Esophagus squamous epithelium (tissue), 5 donors: ENCODE data around the gene PPP2R5B. TPM values are rescaled to one million over a fixed set of nuclear protein-coding genes. Genes with fewer than 3 reads are reported as not detected.

Experiments used
- DNase-seq: peaks from one replicate; lab custom pipeline; 2025; lab: John Stamatoyannopoulos, UW
- H3K27ac ChIP-seq, 4 donors: fragments of 200-600 bp; sonication (generic); one replicate each; pipeline ENCODE4 v1.5.1; 2016 to 2019; ENCODE audit warnings: mild to moderate bottlenecking in 1 of 4
- H3K27me3 ChIP-seq, 4 donors: fragments of 200-600 bp; sonication (generic); 1 replicate in 3 of 4; 2 replicates in 1 of 4; pipeline versions ENCODE4 v1.5.1 to v1.6.0; 2017 to 2021; ENCODE audit warnings: antibody characterized with exemption in 1 of 4
- H3K36me3 ChIP-seq, 3 donors: fragments of 200-600 bp; sonication (generic); one replicate each; pipeline ENCODE4 v1.5.1; 2016 to 2019
- H3K4me1 ChIP-seq, 3 donors: fragments of 200-600 bp; sonication (generic); one replicate each; pipeline ENCODE4 v1.5.1; 2017 to 2019
- H3K4me3 ChIP-seq, 4 donors: fragments of 200-600 bp; sonication (generic); 1 replicate in 3 of 4; 2 replicates in 1 of 4; pipeline ENCODE4 v1.5.1; 2016 to 2019; ENCODE audit warnings: mild to moderate bottlenecking in 2 of 4, moderate library complexity in 1 of 4
- H3K9me3 ChIP-seq, 3 donors: fragments of 200-600 bp; sonication (generic); one replicate each; pipeline ENCODE4 v1.5.1; 2016 to 2019
- POLR2A ChIP-seq, 4 donors: fragments of 450-650 bp; IDR thresholded peaks; one replicate each; pipeline ENCODE4 v1.6.1; 2017; ENCODE audit warnings: antibody characterized with exemption in 4 of 4, mild to moderate bottlenecking in 4 of 4, moderate library complexity in 3 of 4
- WGBS, 2 donors: methylation state at CpG; one replicate each; pipeline ENCODE4 v1.1.5; 2018; 5-methylcytosine and 5-hydroxymethylcytosine counted together
- intact Hi-C: fragments of 100-400 bp; cut with DNase I; formaldehyde crosslinking; loops from one replicate; pipeline ENCODE4 v1.15.0; 2022
- total RNA-seq, 4 donors: library from RNA; depleted of rRNA; stranded (reverse); fragments of >200 nt; gene quantifications; one replicate each; pipeline ENCODE4 v1.1.0, GENCODE V29; 2016
- TF ChIP-seq, protein P1 (sequence below), 6 experiments: fragments of 450-650 bp in 4 of 6; fragments of 200-600 bp in 2 of 6; sonication (generic) in 2 of 6; IDR thresholded peaks; one replicate each; pipeline ENCODE4 v1.5.1; 2016 to 2019; ENCODE audit warnings: antibody characterized with exemption in 6 of 6, mild to moderate bottlenecking in 4 of 6, moderate library complexity in 4 of 6
- donor health status: DM: yes; HTN: yes; CAD: no.

PPP2R5B gene
- total RNA-seq, 4 donors from 2014 or later: 7.7 to 10.5 (median 8.6) TPM

DNA sequence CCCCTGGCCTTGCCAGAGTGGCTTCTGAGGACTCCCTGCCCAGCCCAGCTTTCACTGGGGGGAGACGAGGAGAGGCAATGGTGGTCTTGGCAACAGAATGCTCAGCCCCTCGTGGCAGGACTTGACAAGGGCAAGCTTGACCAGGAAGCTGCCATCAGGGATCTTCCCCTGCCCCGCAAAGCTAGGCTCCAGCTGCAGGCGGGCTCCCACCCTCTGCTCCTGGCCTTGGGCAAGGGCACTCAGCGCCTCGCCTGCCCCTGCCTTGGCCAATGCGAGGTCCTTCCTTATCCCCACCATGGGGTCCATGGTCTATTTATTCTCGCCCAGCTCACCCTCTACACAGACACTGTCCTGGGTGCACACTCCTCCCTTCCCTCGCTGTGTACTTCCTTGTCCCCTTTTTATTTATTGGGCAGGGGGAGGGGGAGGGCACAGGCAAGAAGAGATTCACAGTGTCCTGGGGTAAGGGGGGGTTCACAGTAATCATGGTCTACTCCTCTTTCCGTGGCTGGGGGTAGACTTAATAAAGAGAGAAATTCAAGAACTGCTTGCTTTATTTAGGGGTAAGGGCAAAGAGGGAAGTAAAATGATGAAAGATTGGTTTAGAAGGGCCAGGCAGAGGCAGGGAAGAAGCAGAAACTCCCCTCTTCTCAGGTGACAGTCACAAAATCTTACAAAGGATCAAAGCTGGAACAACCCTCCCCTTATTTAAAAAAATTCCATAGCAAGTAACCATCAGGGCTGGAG is 9.6 kb downstream of the PPP2R5B start:
- no peak overlapping the region for H3K4me3 ChIP-seq
- no peak for DNase-seq
- intact Hi-C loops: no loop called here
- no peaks in the 10 kb centered on the region for H3K9me3 ChIP-seq
- H3K36me3 ChIP-seq: peaks cover 19 to 61% (median 24%) of the 10 kb centered on the region in 3 donors
- no peak overlapping the region for H3K27ac ChIP-seq
- TF ChIP-seq POLR2A (IDR thresholded peaks at IDR 0.05): no peak
- TF ChIP-seq, protein P1, sequence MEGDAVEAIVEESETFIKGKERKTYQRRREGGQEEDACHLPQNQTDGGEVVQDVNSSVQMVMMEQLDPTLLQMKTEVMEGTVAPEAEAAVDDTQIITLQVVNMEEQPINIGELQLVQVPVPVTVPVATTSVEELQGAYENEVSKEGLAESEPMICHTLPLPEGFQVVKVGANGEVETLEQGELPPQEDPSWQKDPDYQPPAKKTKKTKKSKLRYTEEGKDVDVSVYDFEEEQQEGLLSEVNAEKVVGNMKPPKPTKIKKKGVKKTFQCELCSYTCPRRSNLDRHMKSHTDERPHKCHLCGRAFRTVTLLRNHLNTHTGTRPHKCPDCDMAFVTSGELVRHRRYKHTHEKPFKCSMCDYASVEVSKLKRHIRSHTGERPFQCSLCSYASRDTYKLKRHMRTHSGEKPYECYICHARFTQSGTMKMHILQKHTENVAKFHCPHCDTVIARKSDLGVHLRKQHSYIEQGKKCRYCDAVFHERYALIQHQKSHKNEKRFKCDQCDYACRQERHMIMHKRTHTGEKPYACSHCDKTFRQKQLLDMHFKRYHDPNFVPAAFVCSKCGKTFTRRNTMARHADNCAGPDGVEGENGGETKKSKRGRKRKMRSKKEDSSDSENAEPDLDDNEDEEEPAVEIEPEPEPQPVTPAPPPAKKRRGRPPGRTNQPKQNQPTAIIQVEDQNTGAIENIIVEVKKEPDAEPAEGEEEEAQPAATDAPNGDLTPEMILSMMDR (IDR thresholded peaks at IDR 0.05): no peak
- peaks cover 0 to 10% (median 0%) of the 10 kb centered on the region in 3 donors for H3K4me1 ChIP-seq
- no peaks in the 10 kb centered on the region for H3K27me3 ChIP-seq
- 82 to 94% methylated on average over 4 to 10 of the region's 10 CpGs for WGBS, 2 donors

DNA sequence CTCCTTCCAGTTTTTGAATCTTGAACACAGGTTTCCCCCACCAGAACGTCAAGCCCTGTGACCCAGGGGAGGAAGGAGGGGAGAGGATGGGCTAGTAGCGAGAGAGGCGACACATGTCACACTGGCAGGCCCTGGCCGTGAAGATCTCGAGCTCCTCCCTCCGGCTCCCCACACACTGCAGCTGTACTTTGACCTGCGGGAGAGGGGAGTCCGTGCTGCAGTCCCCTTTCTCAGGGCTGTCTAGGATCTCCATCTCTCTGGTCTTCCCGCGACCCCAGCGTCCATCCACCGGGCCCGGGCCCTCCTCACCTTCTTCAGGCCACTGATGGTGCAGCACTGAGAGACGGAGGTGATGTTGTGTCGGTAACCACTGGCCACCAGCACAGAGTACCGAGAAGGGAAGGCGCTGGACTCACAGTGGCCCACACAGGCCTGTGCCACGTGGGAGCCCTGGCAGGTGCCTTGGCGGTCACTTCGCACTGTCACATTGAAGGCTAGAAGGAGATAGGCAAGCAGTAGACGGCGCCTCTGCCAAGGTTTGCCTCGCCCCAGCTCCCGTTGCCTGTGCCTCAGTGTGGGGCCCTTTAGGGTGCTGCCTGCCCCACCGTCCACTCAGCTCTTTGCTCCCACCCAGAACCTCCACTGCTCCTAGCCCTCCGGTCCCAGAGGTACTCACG is 10.3 kb downstream of the PPP2R5B start:
- no peaks in the 10 kb centered on the region for H3K9me3 ChIP-seq
- peaks cover 0 to 10% (median 0%) of the 10 kb centered on the region in 3 donors for H3K4me1 ChIP-seq
- no peak for TF ChIP-seq POLR2A (IDR thresholded peaks at IDR 0.05)
- TF ChIP-seq, protein P1 (IDR thresholded peaks at IDR 0.05): no peak
- no peak for DNase-seq
- peaks cover 19 to 54% (median 24%) of the 10 kb centered on the region in 3 donors for H3K36me3 ChIP-seq
- intact Hi-C loops: no loop called here
- H3K27me3 ChIP-seq: no peaks in the 10 kb centered on the region
- no peak overlapping the region for H3K4me3 ChIP-seq
- H3K27ac ChIP-seq: no peak overlapping the region
- WGBS, 2 donors: 75 to 82% methylated on average over 17 to 20 of the region's 27 CpGs

DNA sequence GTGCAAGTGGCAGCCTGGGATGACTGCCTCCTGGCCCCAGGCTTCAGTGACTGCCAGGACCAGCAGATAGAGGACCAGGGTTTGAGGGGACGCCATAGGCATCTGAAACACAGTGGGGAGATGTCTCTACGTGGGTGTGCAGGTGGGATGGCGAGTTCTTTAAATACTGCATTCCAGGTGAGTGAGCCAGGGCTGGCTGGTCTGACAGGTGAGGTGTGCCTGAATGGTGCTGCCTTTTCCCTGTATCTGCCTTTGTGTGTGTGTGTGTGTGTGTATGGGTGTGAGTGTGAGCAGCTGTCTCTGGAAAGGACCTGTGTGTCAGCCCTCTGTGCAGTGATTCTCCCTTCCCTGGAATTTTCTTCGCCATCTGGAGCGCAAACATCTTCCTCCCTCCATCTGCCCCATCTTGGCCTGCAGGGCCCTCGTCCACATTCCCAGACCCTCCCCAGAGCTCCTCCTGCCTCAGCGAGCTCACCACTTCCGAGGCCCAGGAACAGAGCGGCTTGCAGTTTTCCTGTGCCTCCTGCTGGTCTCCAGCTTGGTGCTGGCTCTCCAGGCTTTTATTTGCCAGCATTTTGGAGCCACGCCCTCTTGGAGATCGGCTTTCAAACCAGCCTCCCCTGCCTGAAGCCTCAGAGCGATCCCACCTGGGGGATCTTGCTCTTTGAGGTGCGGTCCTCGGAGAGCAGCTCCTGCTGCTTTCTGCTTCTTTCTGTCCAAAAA is 11.0 kb downstream of the PPP2R5B start, which contains the start of gene GPHA2:
GPHA2 (minus strand) TSS at position 535 of the 723 bp plus-strand sequence; CDS start at position 102, 433 bp downstream.
- H3K9me3 ChIP-seq: no peaks in the 10 kb centered on the region
- TF ChIP-seq POLR2A (IDR thresholded peaks at IDR 0.05): no peak
- TF ChIP-seq, protein P1 (IDR thresholded peaks at IDR 0.05): no peak
- no peak within 1 kb of the TSS for H3K27ac ChIP-seq
- no peak within 1 kb of the TSS for H3K4me3 ChIP-seq
- DNase-seq: no peak
- WGBS, 2 donors: 58% methylated on average over 8 to 9 of the region's 14 CpGs
- H3K4me1 ChIP-seq: peaks cover 0 to 10% (median 0%) of the 10 kb centered on the region in 3 donors
- no peaks in the 10 kb centered on the region for H3K27me3 ChIP-seq
- H3K36me3 ChIP-seq: peaks cover 15 to 47% (median 18%) of the 10 kb centered on the region in 3 donors
- intact Hi-C loops: no loop called here

DNA sequence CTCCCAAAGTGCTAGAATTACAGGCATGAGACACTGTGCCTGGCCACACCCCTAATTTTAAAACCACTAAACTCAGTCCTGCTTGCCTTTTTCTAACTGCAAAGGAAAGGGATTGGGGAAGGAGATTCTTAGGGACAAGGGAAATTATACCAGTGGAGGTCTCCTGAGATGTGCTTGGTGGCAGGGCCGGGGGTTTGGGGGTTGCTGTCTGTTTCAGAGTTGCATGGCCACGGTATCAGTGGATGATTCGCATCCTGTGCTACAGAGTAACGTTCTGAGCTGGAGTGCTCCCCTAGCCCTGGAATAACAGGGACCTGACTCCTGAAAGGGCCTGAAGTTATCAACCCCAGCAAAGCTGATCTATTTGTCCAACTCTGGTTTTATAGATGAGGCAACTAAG is 12.1 kb downstream of the PPP2R5B start:
- H3K27me3 ChIP-seq: no peaks in the 10 kb centered on the region
- H3K36me3 ChIP-seq: peaks cover 6 to 37% (median 10%) of the 10 kb centered on the region in 3 donors
- TF ChIP-seq, protein P1 (IDR thresholded peaks at IDR 0.05): no peak
- no peak for TF ChIP-seq POLR2A (IDR thresholded peaks at IDR 0.05)
- 67 to 71% methylated on average over 2 to 4 of the region's 4 CpGs for WGBS, 2 donors
- DNase-seq: no peak
- H3K4me1 ChIP-seq: peaks cover 0 to 10% (median 0%) of the 10 kb centered on the region in 3 donors
- no peak overlapping the region for H3K4me3 ChIP-seq
- H3K27ac ChIP-seq: no peak overlapping the region
- intact Hi-C loops: no loop called here
- no peaks in the 10 kb centered on the region for H3K9me3 ChIP-seq
